Osteocyte (in vitro differentiated cells): ENCODE results near the gene SLCO3A1. TPM values are rescaled to one million over a fixed set of nuclear protein-coding genes. Genes with fewer than 3 reads are reported as not detected.

ENCODE experiments used
- DNase-seq: peaks from one replicate; pipeline ENCODE4 v3.0.0; 2021; ENCODE audit warnings: mixed read lengths; ENCODE audit not compliant: unreplicated experiment; ENCODE audit errors: extremely low spot score
- H3K27ac Mint-ChIP-seq: one replicate; pipeline ENCODE4 v1.8.0; 2021; ENCODE audit warnings: mild to moderate bottlenecking, mixed read lengths; ENCODE audit not compliant: unreplicated experiment
- H3K27me3 Mint-ChIP-seq: one replicate; pipeline ENCODE4 v1.8.0; 2021; ENCODE audit warnings: mixed read lengths; ENCODE audit not compliant: unreplicated experiment
- H3K36me3 Mint-ChIP-seq: one replicate; pipeline ENCODE4 v1.8.0; 2021; ENCODE audit warnings: mixed read lengths; ENCODE audit not compliant: unreplicated experiment
- H3K4me1 Mint-ChIP-seq: one replicate; pipeline ENCODE4 v1.8.0; 2021; ENCODE audit warnings: mixed read lengths; ENCODE audit not compliant: unreplicated experiment
- H3K4me3 Mint-ChIP-seq: one replicate; pipeline ENCODE4 v1.8.0; 2021; ENCODE audit warnings: mild to moderate bottlenecking, moderate library complexity, mixed read lengths; ENCODE audit not compliant: unreplicated experiment
- H3K9me3 Mint-ChIP-seq: one replicate; pipeline ENCODE4 v1.8.0; 2021; ENCODE audit warnings: mixed read lengths; ENCODE audit not compliant: unreplicated experiment
- total RNA-seq: library from RNA; stranded (reverse); gene quantifications from 2 replicates; pipeline ENCODE4 v1.2.1, GENCODE V29; 2021
- TF ChIP-seq, protein P1 (sequence below): fragments of 200-600 bp; sonication (generic); IDR thresholded peaks from 2 replicates; pipeline ENCODE4 v1.5.0; 2021; ENCODE audit warnings: antibody characterized with exemption, mild to moderate bottlenecking, moderate library complexity

Gene SLCO3A1
- total RNA-seq, 1 donor from 2014 or later = 1.3 TPM

DNA sequence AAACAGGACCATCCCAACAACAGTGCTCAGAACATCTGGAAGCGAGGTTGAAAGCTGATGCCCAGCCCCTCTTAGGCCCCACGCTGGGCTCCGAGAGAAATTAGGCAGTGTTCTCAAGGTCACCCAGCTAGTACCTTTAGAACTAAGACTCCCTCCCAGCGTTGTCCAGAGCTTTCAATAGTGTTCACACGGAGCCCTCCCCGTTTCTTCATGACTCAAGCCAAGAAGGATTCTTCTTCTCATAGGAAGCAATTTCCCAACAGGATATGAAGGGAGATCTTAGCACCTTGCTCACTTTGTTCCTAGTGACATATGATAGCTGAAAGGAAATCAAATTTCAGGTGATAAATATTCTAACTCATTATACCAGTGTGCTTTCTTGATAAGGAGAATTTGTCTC lies 296.0 kb downstream of the SLCO3A1 start:
- H3K4me1 Mint-ChIP-seq = no peaks in the 10 kb centered on the region
- no peak for DNase-seq
- no peaks in the 10 kb centered on the region for H3K9me3 Mint-ChIP-seq
- no peak overlapping the region for H3K4me3 Mint-ChIP-seq
- no peaks in the 10 kb centered on the region for H3K27me3 Mint-ChIP-seq
- no peak overlapping the region for H3K27ac Mint-ChIP-seq
- TF ChIP-seq, protein P1, sequence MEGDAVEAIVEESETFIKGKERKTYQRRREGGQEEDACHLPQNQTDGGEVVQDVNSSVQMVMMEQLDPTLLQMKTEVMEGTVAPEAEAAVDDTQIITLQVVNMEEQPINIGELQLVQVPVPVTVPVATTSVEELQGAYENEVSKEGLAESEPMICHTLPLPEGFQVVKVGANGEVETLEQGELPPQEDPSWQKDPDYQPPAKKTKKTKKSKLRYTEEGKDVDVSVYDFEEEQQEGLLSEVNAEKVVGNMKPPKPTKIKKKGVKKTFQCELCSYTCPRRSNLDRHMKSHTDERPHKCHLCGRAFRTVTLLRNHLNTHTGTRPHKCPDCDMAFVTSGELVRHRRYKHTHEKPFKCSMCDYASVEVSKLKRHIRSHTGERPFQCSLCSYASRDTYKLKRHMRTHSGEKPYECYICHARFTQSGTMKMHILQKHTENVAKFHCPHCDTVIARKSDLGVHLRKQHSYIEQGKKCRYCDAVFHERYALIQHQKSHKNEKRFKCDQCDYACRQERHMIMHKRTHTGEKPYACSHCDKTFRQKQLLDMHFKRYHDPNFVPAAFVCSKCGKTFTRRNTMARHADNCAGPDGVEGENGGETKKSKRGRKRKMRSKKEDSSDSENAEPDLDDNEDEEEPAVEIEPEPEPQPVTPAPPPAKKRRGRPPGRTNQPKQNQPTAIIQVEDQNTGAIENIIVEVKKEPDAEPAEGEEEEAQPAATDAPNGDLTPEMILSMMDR = no peak
- no peaks in the 10 kb centered on the region for H3K36me3 Mint-ChIP-seq

GRCh38 chr15:92151168-92151567 lies 297.7 kb downstream of the SLCO3A1 start:
- Mint-ChIP-seq H3K4me1 (no peaks in the 10 kb centered on the region), H3K27me3 (no peaks in the 10 kb centered on the region), H3K9me3 (no peaks in the 10 kb centered on the region), H3K36me3 (no peaks in the 10 kb centered on the region), H3K4me3 (no peak overlapping the region), H3K27ac (no peak overlapping the region)
- DNase-seq = no peak
- TF ChIP-seq, protein P1 = no peak

GRCh38 chr15:92151741-92152140 lies 298.2 kb downstream of the SLCO3A1 start:
- Mint-ChIP-seq H3K27ac (no peak overlapping the region), H3K4me3 (no peak overlapping the region), H3K27me3 (no peaks in the 10 kb centered on the region), H3K4me1 (no peaks in the 10 kb centered on the region), H3K36me3 (no peaks in the 10 kb centered on the region), H3K9me3 (no peaks in the 10 kb centered on the region)
- TF ChIP-seq, protein P1 = no peak
- no peak for DNase-seq

- Mint-ChIP-seq H3K9me3 (no peaks in the 10 kb centered on the region), H3K36me3 (no peaks in the 10 kb centered on the region), H3K4me3 (no peak overlapping the region), H3K27me3 (no peaks in the 10 kb centered on the region), H3K4me1 (no peaks in the 10 kb centered on the region), H3K27ac (no peak overlapping the region)
- TF ChIP-seq, protein P1 = no peak
- DNase-seq = no peak
Observed at GRCh38 chr15:92152983-92153382, 299.5 kb downstream of the SLCO3A1 start.

DNA sequence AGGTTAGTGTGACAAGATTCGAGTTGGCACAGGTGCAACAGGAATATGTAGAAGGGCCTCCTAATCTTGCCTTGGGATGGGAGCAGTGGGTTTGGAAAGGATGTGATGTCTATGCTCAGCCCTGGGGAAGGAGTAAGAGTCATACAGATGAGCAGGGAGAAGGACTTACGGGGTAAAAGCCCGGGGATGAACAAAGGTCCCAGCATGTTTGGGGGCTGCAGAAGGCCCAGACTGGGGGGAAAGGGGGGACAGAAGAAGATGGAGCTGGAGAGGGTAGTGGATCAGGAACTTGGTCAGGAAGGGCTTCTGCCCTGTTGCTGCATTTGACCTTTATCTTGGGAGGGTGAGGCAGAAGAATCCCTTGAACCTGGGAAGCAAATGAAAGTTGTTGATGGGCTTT lies 300.1 kb downstream of the SLCO3A1 start:
- TF ChIP-seq, protein P1 = no peak
- DNase-seq = no peak
- Mint-ChIP-seq H3K36me3 (no peaks in the 10 kb centered on the region), H3K4me3 (no peak overlapping the region), H3K9me3 (no peaks in the 10 kb centered on the region), H3K4me1 (no peaks in the 10 kb centered on the region), H3K27me3 (no peaks in the 10 kb centered on the region), H3K27ac (no peak overlapping the region)
